ENCODE measurements around the gene GLB1L3.

DNA sequence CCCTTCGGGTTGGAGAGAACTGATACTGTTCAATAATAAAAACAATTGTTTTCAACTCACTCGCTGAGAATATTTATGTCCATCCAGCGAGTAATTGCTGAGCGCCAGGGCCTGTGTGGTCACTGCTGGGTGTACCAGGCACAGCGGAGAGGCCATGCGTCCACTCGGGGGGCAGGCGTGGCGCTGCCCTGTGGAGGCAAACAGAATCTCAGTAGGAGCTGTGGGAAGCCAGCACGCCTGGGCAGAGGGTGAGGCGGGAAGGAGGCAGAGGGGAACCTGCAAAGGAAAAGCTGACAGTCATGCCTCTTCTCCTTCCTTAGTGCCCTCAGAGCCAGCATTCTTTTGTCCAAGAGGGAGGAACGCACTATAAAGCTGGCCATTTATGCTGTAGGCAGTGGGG lies 11.4 kb downstream of the GLB1L3 start:
- TF ChIP-seq, protein P1, sequence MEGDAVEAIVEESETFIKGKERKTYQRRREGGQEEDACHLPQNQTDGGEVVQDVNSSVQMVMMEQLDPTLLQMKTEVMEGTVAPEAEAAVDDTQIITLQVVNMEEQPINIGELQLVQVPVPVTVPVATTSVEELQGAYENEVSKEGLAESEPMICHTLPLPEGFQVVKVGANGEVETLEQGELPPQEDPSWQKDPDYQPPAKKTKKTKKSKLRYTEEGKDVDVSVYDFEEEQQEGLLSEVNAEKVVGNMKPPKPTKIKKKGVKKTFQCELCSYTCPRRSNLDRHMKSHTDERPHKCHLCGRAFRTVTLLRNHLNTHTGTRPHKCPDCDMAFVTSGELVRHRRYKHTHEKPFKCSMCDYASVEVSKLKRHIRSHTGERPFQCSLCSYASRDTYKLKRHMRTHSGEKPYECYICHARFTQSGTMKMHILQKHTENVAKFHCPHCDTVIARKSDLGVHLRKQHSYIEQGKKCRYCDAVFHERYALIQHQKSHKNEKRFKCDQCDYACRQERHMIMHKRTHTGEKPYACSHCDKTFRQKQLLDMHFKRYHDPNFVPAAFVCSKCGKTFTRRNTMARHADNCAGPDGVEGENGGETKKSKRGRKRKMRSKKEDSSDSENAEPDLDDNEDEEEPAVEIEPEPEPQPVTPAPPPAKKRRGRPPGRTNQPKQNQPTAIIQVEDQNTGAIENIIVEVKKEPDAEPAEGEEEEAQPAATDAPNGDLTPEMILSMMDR (IDR thresholded peaks at IDR 0.05): no peak
- no peak for TF ChIP-seq POLR2A (IDR thresholded peaks at IDR 0.05)

All from right lobe of liver (tissue), 4 donors.